HG02840 (cell line): Measurements from ENCODE around the gene RNF7.
"Not testable (repeated sequence)": the region's sequence is repeated elsewhere in the genome, so short reads cannot be mapped to it uniquely, and the experiment has no call there.

ENCODE experiments used
- ATAC-seq: cut with Tn5 transposase; IDR thresholded peaks from one replicate; pipeline ENCODE4 v1.9.1; 2021; ENCODE audit warnings: mild to moderate bottlenecking, moderate library complexity, moderate number of reproducible peaks; ENCODE audit not compliant: unreplicated experiment, low FRiP score

Gene RNF7

GRCh38 chr3:141777957-141778813 lies 40.1 kb downstream of the RNF7 start:
- ATAC-seq: no peak

- ATAC-seq: no peak
Measured at GRCh38 chr3:141779667-141780066, 41.6 kb downstream of the RNF7 start.

GRCh38 chr3:141782386-141782932 lies 44.4 kb downstream of the RNF7 start:
- ATAC-seq: no peak

GRCh38 chr3:141783632-141784031 lies 45.5 kb downstream of the RNF7 start:
- no peak for ATAC-seq

GRCh38 chr3:141784096-141784495 lies 46.0 kb downstream of the RNF7 start:
- ATAC-seq: no peak

- no peak for ATAC-seq
Measured at GRCh38 chr3:141784531-141784930, 46.4 kb downstream of the RNF7 start.

- ATAC-seq: no peak
Measured at GRCh38 chr3:141788149-141788548, 50.1 kb downstream of the RNF7 start.

- ATAC-seq: not testable (repeated sequence)
Measured at GRCh38 chr3:141788750-141789149, 50.7 kb downstream of the RNF7 start.

- no peak for ATAC-seq
Measured at GRCh38 chr3:141789281-141789680, 51.2 kb downstream of the RNF7 start.

- no peak for ATAC-seq
Measured at GRCh38 chr3:141790171-141790570, 52.1 kb downstream of the RNF7 start.

GRCh38 chr3:141792495-141792894 lies 54.4 kb downstream of the RNF7 start:
- no peak for ATAC-seq

- ATAC-seq: no peak
Measured at GRCh38 chr3:141793476-141794260, 55.6 kb downstream of the RNF7 start.

- ATAC-seq: no peak
Measured at GRCh38 chr3:141795276-141795675, 57.2 kb downstream of the RNF7 start.

GRCh38 chr3:141795741-141796080 lies 57.6 kb downstream of the RNF7 start:
- no peak for ATAC-seq

GRCh38 chr3:141796081-141796888 lies 58.2 kb downstream of the RNF7 start:
- ATAC-seq: peak; percentile 95
